NCI-H69 (cell line): Measurements from ENCODE around the gene RNF217.

Source experiments
- DNase-seq: peaks from one replicate; lab custom pipeline; 2025; lab: John Stamatoyannopoulos, UW

The RNF217 gene

DNA sequence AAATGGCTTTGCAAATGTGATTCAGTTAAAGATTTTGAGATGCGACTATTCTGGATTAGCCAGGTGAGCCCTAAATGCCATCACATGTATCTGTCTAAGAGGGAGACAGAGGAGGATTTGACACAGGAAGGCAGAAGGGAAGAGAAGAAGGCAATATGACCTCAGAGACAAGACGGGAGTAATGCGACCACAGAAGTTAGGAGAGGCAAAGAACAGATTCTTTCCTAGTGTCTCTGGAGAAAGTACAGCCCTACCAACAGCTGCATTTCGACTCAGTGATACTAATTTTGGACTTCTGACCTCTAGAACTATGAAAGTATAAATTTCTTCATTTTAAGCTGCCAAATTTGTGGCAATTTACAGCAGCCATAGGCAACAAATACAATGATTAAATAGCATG lies 167.1 kb downstream of the RNF217 start:
- no peak for DNase-seq

DNA sequence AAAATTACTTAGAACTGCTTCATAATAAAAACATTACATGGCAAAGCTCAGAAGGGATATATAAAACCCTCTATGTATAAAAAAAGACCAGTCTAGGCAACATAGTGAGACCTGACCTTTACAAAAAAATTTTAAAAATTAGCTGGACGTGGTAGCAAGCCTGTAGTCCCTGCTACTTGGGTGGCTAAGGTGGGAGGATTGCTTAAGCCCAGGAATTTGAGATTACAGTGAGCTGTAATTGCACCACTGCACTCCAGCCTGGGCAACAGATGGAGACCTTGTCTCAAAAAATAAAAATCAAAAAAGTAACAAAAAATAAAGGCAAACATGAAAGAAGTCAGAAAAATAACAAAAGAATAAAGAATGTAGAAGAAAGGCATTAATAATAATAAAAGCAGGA lies 169.8 kb downstream of the RNF217 start:
- DNase-seq, result no peak

DNA sequence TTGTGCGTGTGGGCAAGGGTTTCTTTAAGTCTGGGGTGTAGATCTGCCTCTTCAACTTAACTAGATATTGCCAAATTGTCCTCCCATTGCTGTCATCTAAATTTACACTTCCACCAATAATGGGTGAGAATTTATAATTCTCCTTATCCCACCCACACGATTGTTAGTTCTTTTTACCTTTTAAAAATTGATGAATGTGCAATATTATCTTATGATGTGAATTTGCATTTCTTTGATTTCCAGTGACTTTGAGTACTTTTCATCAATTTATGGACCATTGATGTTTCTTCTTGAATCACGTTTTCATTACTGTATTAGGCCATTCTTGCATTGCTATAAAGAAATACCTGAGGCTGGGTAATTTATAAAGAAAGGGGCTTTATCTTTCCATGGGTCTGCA lies 174.1 kb downstream of the RNF217 start:
- DNase-seq, result peak; percentile 30

DNA sequence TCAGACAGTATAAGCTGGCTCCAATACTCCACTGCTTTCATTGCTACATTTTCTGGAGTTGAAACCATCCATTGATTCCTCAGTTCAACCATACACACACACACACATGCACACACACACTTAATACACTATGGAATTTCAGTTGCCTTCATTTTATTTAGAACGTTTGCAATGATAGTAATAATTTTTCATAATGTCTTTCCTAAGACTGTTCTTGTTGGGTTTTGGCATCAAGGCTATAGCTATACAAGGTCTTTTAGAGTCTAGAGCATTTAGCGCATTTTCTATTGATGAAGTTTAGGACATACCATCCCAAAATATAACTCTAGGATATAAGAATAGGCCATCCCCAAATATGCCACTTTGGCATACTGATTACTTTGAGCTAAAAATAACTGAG lies 175.8 kb downstream of the RNF217 start:
- no peak for DNase-seq

DNA sequence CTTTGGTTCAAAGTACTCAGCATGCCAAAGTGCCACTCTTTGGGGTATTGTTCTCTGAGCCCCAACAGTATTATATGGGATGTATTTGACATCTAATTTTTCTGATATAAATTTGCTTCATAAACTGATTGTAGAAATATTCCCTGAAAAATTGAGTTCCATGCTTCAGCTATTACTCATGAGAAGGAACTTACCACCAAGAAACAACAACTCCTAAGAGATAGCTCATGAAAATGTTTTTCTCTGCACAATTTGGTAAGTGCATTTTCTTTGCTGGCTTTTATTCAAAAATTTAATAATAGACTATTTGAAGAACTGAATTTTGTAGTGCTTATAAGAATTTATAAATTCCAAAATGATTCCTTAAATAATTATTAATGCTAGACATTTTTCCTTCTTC lies 178.6 kb downstream of the RNF217 start:
- DNase-seq, result no peak
